Activated naive CD4-positive, alpha-beta T cell treated with anti-CD3 and anti-CD28 coated beads, Interleukin-2, amount 50 U/mL, for 24 hours (primary cell): Measurements from ENCODE around the gene NTNG2.

ENCODE experiments used
- H3K27ac Mint-ChIP-seq: one replicate; pipeline ENCODE4 v1.8.0; 2021; ENCODE audit warnings: mild to moderate bottlenecking, mixed read lengths
- H3K27me3 Mint-ChIP-seq: one replicate; pipeline ENCODE4 v1.8.0; 2021; ENCODE audit warnings: mixed read lengths
- H3K36me3 Mint-ChIP-seq: one replicate; pipeline ENCODE4 v1.8.0; 2021; ENCODE audit warnings: mixed read lengths
- H3K4me1 Mint-ChIP-seq: one replicate; pipeline ENCODE4 v1.8.0; 2021; ENCODE audit warnings: mixed read lengths
- H3K4me3 Mint-ChIP-seq: one replicate; pipeline ENCODE4 v1.8.0; 2021; ENCODE audit warnings: mild to moderate bottlenecking, mixed read lengths
- H3K9me3 Mint-ChIP-seq: one replicate; pipeline ENCODE4 v1.8.0; 2021; ENCODE audit warnings: mixed read lengths

NTNG2 gene

GRCh38 chr9:132226571-132227430, 64.9 kb downstream of the NTNG2 start:
- Mint-ChIP-seq H3K27ac (no peak overlapping the region), H3K36me3 (no peaks in the 10 kb centered on the region), H3K27me3 (no peaks in the 10 kb centered on the region), H3K4me1 (no peaks in the 10 kb centered on the region), H3K4me3 (no peak overlapping the region), H3K9me3 (no peaks in the 10 kb centered on the region)

- Mint-ChIP-seq H3K9me3 (no peaks in the 10 kb centered on the region), H3K27me3 (no peaks in the 10 kb centered on the region), H3K4me1 (no peaks in the 10 kb centered on the region), H3K36me3 (no peaks in the 10 kb centered on the region), H3K4me3 (no peak overlapping the region), H3K27ac (no peak overlapping the region)
These were observed 66.2 kb downstream of the NTNG2 start for GRCh38 chr9:132228062-132228461.

GRCh38 chr9:132230605-132231004, 68.7 kb downstream of the NTNG2 start:
- H3K4me3 Mint-ChIP-seq = no peak overlapping the region
- no peak overlapping the region for H3K27ac Mint-ChIP-seq
- H3K27me3 Mint-ChIP-seq = no peaks in the 10 kb centered on the region
- no peaks in the 10 kb centered on the region for H3K9me3 Mint-ChIP-seq
- H3K36me3 Mint-ChIP-seq = no peaks in the 10 kb centered on the region
- H3K4me1 Mint-ChIP-seq = no peaks in the 10 kb centered on the region

GRCh38 chr9:132231019-132231701, 69.3 kb downstream of the NTNG2 start:
- no peaks in the 10 kb centered on the region for H3K36me3 Mint-ChIP-seq
- peaks cover 1% of the 10 kb centered on the region for H3K4me1 Mint-ChIP-seq
- no peaks in the 10 kb centered on the region for H3K9me3 Mint-ChIP-seq
- no peak overlapping the region for H3K27ac Mint-ChIP-seq
- H3K27me3 Mint-ChIP-seq = no peaks in the 10 kb centered on the region
- H3K4me3 Mint-ChIP-seq = no peak overlapping the region

GRCh38 chr9:132232522-132232921, 70.7 kb downstream of the NTNG2 start:
- H3K9me3 Mint-ChIP-seq = no peaks in the 10 kb centered on the region
- no peaks in the 10 kb centered on the region for H3K27me3 Mint-ChIP-seq
- H3K4me1 Mint-ChIP-seq = peaks cover 7% of the 10 kb centered on the region
- no peak overlapping the region for H3K4me3 Mint-ChIP-seq
- no peaks in the 10 kb centered on the region for H3K36me3 Mint-ChIP-seq
- no peak overlapping the region for H3K27ac Mint-ChIP-seq

- Mint-ChIP-seq H3K4me1 (peaks cover 7% of the 10 kb centered on the region), H3K4me3 (no peak overlapping the region), H3K36me3 (no peaks in the 10 kb centered on the region), H3K27ac (no peak overlapping the region), H3K27me3 (no peaks in the 10 kb centered on the region), H3K9me3 (no peaks in the 10 kb centered on the region)
These were observed 71.3 kb downstream of the NTNG2 start for GRCh38 chr9:132233138-132233537.

- Mint-ChIP-seq H3K36me3 (no peaks in the 10 kb centered on the region), H3K27me3 (no peaks in the 10 kb centered on the region), H3K9me3 (no peaks in the 10 kb centered on the region), H3K4me3 (no peak overlapping the region), H3K4me1 (peaks cover 7% of the 10 kb centered on the region), H3K27ac (no peak overlapping the region)
These were observed 72.7 kb downstream of the NTNG2 start for GRCh38 chr9:132234535-132234934.

- peaks cover 7% of the 10 kb centered on the region for H3K4me1 Mint-ChIP-seq
- no peaks in the 10 kb centered on the region for H3K36me3 Mint-ChIP-seq
- no peaks in the 10 kb centered on the region for H3K27me3 Mint-ChIP-seq
- no peak overlapping the region for H3K27ac Mint-ChIP-seq
- no peaks in the 10 kb centered on the region for H3K9me3 Mint-ChIP-seq
- no peak overlapping the region for H3K4me3 Mint-ChIP-seq
These were observed 73.3 kb downstream of the NTNG2 start for GRCh38 chr9:132235125-132235524.

- H3K36me3 Mint-ChIP-seq = no peaks in the 10 kb centered on the region
- no peak overlapping the region for H3K27ac Mint-ChIP-seq
- H3K4me3 Mint-ChIP-seq = no peak overlapping the region
- H3K4me1 Mint-ChIP-seq = peaks cover 7% of the 10 kb centered on the region
- no peaks in the 10 kb centered on the region for H3K9me3 Mint-ChIP-seq
- no peaks in the 10 kb centered on the region for H3K27me3 Mint-ChIP-seq
These were observed 74.2 kb downstream of the NTNG2 start for GRCh38 chr9:132235894-132236661.

- Mint-ChIP-seq H3K27me3 (no peaks in the 10 kb centered on the region), H3K9me3 (no peaks in the 10 kb centered on the region), H3K4me1 (peaks cover 11% of the 10 kb centered on the region), H3K27ac (no peak overlapping the region), H3K4me3 (no peak overlapping the region), H3K36me3 (no peaks in the 10 kb centered on the region)
These were observed 74.9 kb downstream of the NTNG2 start for GRCh38 chr9:132236662-132237311.

- Mint-ChIP-seq H3K27ac (no peak overlapping the region), H3K9me3 (no peaks in the 10 kb centered on the region), H3K36me3 (no peaks in the 10 kb centered on the region), H3K27me3 (no peaks in the 10 kb centered on the region), H3K4me1 (peaks cover 15% of the 10 kb centered on the region), H3K4me3 (no peak overlapping the region)
These were observed 75.6 kb downstream of the NTNG2 start for GRCh38 chr9:132237481-132237880.

- no peaks in the 10 kb centered on the region for H3K9me3 Mint-ChIP-seq
- H3K4me1 Mint-ChIP-seq = peaks cover 17% of the 10 kb centered on the region
- no peaks in the 10 kb centered on the region for H3K36me3 Mint-ChIP-seq
- H3K27me3 Mint-ChIP-seq = no peaks in the 10 kb centered on the region
- H3K27ac Mint-ChIP-seq = no peak overlapping the region
- H3K4me3 Mint-ChIP-seq = no peak overlapping the region
These were observed 76.4 kb downstream of the NTNG2 start for GRCh38 chr9:132238026-132238972.

- Mint-ChIP-seq H3K27ac (no peak overlapping the region), H3K27me3 (no peaks in the 10 kb centered on the region), H3K4me3 (no peak overlapping the region), H3K36me3 (no peaks in the 10 kb centered on the region), H3K4me1 (peaks cover 17% of the 10 kb centered on the region), H3K9me3 (no peaks in the 10 kb centered on the region)
These were observed 77.1 kb downstream of the NTNG2 start for GRCh38 chr9:132238992-132239391.

- peaks cover 17% of the 10 kb centered on the region for H3K4me1 Mint-ChIP-seq
- no peaks in the 10 kb centered on the region for H3K36me3 Mint-ChIP-seq
- H3K27me3 Mint-ChIP-seq = no peaks in the 10 kb centered on the region
- no peak overlapping the region for H3K4me3 Mint-ChIP-seq
- no peaks in the 10 kb centered on the region for H3K9me3 Mint-ChIP-seq
- H3K27ac Mint-ChIP-seq = no peak overlapping the region
These were observed 77.7 kb downstream of the NTNG2 start for GRCh38 chr9:132239518-132239917.
